GM18517 (cell line): ENCODE results near the gene CAPN2.

Source experiments
- ATAC-seq: cut with Tn5 transposase; IDR thresholded peaks from one replicate; pipeline ENCODE4 v1.9.1; 2021; ENCODE audit warnings: mild to moderate bottlenecking, moderate library complexity; ENCODE audit not compliant: unreplicated experiment

The CAPN2 gene

GRCh38 chr1:223712194-223712849 is at the start of gene CAPN2:
TSS of gene CAPN2 (plus strand) at chr1:223712539. CDS start at chr1:223712641, 102 bp downstream.
- peak; percentile 57 for ATAC-seq

- ATAC-seq, result no peak
Observed at GRCh38 chr1:223662943-223663342, 49.4 kb upstream of the CAPN2 start.

- no peak for ATAC-seq
Observed at GRCh38 chr1:223664106-223664505, 48.2 kb upstream of the CAPN2 start.

GRCh38 chr1:223665592-223666312 is 46.6 kb upstream of the CAPN2 start, which contains the start of gene CAPN8:
TSS of gene CAPN8 (minus strand) at chr1:223665701. CDS start at chr1:223665646, 55 bp downstream.
- ATAC-seq, result no peak

GRCh38 chr1:223667484-223668182 is 44.7 kb upstream of the CAPN2 start:
- no peak for ATAC-seq

- ATAC-seq, result no peak
Observed at GRCh38 chr1:223669003-223669795, 43.1 kb upstream of the CAPN2 start.

- no peak for ATAC-seq
Observed at GRCh38 chr1:223670458-223671159, 41.7 kb upstream of the CAPN2 start.

- no peak for ATAC-seq
Observed at GRCh38 chr1:223674119-223674890, 38.0 kb upstream of the CAPN2 start.

- no peak for ATAC-seq
Observed at GRCh38 chr1:223678841-223679240, 33.5 kb upstream of the CAPN2 start.

- ATAC-seq, result no peak
Observed at GRCh38 chr1:223680188-223680587, 32.2 kb upstream of the CAPN2 start.

GRCh38 chr1:223682502-223682901 is 29.8 kb upstream of the CAPN2 start:
- ATAC-seq, result no peak

- ATAC-seq, result no peak
Observed at GRCh38 chr1:223683586-223684487, 28.5 kb upstream of the CAPN2 start.

GRCh38 chr1:223684488-223684792 is 27.9 kb upstream of the CAPN2 start:
- ATAC-seq, result no peak

GRCh38 chr1:223691121-223691520 is 21.2 kb upstream of the CAPN2 start:
- no peak for ATAC-seq

- ATAC-seq, result no peak
Observed at GRCh38 chr1:223695014-223695548, 17.3 kb upstream of the CAPN2 start.

GRCh38 chr1:223695941-223696340 is 16.4 kb upstream of the CAPN2 start:
- no peak for ATAC-seq

- no peak for ATAC-seq
Observed at GRCh38 chr1:223700388-223700918, 11.9 kb upstream of the CAPN2 start.

GRCh38 chr1:223700942-223701637 is 11.2 kb upstream of the CAPN2 start:
- no peak for ATAC-seq
